Left forelimb (tissue), 1 donor: Measurements from ENCODE around the gene TPGS1.

ENCODE experiments used
- DNase-seq: peaks from one replicate; pipeline ENCODE4 v3.0.0-alpha.2; 2018; ENCODE audit warnings: low spot score

Gene TPGS1

GRCh38 chr19:540867-541637 is 33.8 kb downstream of the TPGS1 start:
- DNase-seq = no peak

GRCh38 chr19:541699-542098 is 34.4 kb downstream of the TPGS1 start:
- no peak for DNase-seq

DNA sequence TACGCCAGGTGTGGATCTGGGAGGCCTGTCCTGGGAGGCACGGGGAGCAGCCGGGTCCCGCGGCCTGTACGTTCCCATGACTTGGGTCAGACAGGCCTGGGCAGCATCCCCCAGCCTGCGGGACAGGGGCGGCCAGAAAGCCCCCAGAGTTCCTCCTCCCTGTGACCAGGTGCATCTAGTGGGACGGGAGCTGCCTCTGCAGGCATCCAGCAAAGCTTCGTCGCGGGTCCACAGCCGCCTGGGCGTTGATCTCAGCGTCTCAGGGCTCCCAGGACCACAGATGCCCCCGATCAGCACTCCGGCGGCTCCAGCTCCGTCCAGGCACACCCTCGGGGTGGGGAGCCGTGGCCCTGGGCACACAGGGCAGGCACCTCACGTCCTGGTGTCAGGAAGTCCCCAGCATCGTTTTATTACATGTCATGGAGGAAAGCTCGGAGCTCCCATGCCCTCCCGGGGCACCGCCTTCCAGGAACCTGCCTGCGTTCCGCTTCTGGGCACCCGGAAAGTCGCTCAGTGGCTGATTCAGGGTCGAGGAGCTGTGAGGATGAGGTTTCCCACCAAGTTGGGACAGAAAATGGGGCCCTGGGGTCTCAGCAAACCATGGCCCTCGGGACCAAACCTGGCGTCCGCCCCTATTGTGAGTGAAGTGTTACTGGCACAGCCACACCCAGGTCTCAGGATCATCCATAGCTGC is 35.0 kb downstream of the TPGS1 start:
- DNase-seq = no peak

DNA sequence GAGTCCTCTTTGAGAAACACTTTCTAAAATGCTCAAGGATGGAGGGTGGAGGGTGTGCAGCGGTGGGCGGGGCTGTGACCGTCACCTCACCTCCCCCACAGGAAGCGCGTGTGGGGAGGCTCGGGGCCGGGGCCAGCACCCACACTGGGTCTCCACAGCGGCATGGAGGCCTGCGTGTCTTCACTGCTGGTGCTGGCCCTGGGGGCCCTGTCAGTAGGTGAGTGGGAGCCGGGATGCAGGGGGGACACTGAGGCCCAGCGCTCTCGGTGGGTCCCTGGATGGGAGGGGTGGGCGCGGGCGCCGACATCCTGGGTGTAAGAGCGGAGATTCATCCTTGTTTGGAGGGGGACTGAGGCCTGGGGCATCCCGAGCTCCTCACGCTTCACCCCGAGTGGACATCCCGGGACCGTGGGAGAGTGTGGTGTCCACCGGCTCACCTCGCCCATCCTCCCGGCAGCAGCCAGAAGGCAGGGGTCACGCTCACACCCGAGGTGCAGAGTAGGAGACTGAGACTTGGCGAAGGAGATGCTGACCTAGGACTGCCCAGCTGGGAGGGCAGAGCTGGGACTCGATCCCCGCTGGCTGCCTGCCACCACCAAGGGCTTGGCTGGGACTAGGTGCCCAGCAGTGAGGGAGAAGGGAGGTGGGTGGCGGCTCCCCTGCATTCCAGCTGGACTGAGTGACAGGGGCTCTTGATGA is 36.8 kb downstream of the TPGS1 start, which contains the start of gene GZMM:
Gene GZMM (plus strand): TSS at position 144 of the 699 bp plus-strand sequence. CDS start 19 bp downstream, at position 163.
- DNase-seq = no peak

- no peak for DNase-seq
Measured at GRCh38 chr19:547117-547516, 39.8 kb downstream of the TPGS1 start.

DNA sequence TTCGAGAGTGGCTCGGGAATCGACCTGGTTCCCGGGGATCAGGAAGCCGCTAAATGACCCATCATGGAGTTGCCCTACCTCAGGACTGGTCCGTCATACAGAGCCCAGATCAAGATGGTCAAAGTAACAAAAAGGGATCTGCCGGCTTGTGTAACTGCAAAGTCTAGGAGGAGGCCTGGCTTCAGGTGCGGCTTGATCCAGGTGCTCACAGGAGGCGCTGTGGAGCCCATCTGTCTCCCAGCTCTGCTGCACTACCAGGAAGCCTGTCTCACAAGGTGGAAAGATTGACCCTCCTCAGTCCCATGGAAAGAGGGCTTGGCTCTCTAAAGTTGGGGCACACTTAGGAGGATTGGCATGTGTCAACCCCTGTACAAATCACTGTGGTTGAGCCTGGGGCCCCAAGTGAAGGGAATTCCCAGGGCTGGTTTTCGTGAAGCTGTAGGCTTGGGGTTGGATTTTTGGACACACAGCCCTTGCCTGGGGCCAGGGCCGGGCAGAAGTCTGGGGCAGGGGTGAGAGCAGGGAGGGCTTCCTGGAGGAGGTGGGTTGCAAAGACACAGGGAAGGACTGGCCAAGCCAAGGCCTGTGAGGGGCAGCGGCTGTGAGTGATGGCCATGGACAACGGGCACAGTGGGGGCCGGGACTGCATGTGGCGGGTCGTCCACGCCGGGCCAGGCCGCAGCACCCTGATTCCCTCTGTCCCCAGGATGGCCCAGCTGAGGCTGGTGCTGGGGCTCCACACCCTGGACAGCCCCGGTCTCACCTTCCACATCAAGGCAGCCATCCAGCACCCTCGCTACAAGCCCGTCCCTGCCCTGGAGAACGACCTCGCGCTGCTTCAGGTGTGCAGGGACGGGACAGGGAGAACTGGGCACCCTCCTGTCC is 40.8 kb downstream of the TPGS1 start:
- no peak for DNase-seq

DNA sequence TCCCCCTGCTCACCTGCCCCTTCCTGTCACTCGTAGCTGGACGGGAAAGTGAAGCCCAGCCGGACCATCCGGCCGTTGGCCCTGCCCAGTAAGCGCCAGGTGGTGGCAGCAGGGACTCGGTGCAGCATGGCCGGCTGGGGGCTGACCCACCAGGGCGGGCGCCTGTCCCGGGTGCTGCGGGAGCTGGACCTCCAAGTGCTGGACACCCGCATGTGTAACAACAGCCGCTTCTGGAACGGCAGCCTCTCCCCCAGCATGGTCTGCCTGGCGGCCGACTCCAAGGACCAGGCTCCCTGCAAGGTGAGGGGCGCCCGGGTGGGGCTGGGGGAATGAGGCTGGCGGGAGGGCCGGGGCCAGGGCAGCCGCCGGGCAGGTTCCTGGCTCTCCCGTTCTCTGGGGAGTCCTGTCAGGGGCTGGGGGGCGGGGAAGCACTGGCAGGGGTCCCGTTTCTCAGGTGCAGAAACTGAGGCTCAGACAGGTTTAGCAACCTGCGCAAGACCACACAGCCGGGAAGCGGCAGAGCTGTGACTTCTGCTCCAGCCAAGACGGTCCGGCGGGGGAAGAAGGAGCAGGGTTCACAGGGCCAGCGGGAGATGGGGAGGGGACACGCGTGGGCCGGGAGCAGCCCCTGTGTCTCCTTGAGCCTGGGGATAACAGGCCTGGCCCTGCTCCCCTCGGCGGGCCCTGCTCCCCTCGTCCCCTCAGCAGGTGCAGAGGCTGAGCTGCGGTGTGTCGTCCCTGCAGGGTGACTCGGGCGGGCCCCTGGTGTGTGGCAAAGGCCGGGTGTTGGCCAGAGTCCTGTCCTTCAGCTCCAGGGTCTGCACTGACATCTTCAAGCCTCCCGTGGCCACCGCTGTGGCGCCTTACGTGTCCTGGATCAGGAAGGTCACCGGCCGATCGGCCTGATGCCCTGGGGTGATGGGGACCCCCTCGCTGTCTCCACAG is 41.9 kb downstream of the TPGS1 start:
- no peak for DNase-seq

DNA sequence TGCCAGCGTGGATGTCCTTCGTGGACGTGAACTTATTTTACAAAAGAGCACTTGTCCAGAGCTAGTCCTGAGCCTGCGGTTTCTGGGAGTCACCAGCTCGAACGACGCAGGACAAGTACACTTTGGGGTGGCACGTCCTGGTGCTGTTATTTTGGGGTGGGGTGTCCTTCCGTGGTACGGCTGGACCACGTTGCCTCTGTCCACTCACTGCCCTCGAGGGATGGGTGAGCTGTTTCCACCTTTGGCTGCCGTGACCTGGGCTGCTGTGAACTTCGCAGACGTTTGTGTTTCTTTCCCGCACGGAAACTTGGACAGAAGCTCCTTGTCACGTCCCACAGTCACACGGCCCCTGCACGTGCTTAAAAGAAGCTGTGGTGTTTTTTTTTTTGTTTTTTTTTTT is 47.5 kb downstream of the TPGS1 start:
- DNase-seq = no peak

DNA sequence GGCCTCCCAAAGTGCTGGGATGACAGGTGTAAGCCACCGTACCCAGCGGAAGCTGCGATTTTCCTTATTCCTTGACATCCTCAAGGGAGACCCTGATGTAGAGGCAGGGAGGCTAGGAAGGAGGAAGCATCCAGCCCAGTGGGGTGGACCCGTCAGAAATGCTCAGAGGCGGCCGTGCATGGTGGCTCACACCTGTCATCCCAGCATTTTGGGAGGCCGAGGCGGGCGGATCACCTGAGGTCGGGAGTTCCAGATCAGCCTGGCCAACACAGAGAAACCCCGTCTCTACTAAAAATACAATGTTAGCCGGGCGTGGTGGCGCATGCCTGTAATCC is 48.1 kb downstream of the TPGS1 start:
- DNase-seq = no peak

GRCh38 chr19:556611-557382 is 49.5 kb downstream of the TPGS1 start:
- no peak for DNase-seq

DNA sequence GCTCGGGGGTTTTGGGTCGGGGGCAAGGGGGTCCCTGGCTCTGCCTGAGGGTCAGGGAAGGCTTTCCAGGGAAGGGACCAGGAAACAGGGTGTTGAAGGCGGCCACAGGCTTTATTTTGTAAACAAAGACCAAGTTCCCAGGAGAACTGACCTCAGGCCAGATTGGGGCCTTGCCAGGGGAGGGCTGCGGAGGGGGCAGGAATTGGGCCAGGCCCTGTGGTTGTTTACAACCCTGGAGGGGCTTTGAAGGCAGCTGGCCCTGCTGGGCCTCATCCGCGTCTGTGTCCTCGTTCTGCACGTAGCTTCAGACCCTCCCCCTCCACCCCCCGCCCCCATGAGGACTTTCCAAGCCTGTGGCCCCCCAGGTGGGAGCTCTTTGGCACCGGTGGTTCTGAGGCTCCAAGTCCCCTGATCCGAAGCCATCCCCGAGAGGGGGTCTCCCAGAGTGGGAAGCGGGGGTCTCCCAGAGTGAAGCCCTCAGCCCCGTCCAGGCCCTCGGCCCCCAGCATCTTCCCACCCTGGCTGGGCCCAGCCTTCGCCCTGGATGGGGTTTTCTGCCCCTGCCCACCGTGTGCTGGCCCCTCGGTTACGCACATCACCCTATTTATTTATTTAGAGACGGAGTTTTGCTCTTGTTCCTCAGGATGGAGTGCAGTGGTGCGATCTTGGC is 51.6 kb downstream of the TPGS1 start:
- no peak for DNase-seq

DNA sequence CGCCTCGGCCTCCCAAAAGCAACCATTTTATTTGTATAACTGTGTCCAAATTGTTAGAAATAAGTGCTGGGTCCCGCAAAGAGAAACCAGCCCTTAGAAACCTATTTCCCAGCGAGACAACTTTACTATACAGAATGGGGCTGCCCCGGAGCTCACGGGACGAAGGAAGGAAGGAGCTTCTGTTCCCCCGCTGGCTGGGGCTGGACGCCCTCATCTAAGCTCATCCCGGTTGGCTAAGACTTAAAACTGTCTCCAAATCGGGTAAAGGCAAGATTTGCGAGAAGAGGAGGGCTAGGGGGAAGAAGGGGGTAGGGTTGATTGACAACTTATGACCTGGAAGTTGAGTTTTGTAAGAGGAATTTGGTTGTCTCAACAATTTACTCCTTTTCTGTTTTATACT is 52.8 kb downstream of the TPGS1 start:
- DNase-seq = no peak

- no peak for DNase-seq
Measured at GRCh38 chr19:566403-566802, 59.1 kb downstream of the TPGS1 start.

DNA sequence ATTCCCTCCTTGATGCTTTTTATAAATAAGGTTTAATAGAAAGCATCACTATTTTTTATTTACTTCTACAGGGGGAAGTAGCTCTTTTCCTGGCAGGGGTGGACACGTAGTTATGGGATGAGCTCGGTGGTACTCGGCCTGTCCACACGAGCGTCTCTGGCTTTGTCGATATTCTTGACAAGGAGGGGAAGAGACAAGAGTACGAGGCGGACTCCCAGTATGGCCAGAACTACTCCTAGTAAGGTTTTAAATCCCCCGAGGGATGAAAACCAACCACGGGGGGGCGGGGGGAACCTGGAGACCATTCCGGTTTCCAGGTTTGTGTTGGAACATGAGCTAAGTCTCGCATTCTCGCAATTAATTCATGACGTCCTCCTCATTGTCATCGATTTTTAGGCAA is 59.5 kb downstream of the TPGS1 start:
- no peak for DNase-seq

- DNase-seq = no peak
Measured at GRCh38 chr19:567296-567900, 60.1 kb downstream of the TPGS1 start.
